Endothelial cell of umbilical vein (primary cell): ENCODE data around the gene GRIN3B. TPM values are rescaled to one million over a fixed set of nuclear protein-coding genes. Genes with fewer than 3 reads are reported as not detected.

Experiments used
- BruUV-seq: library from RNA; stranded (reverse); fragments of 400-500 nt; replicated peaks from 2 replicates; lab custom pipeline; 2021; lab: Mats Ljungman, UMichigan
- CTCF ChIA-PET: fragments of 300-600, 350-600 bp; sonication (Branson Sonifier 250); formaldehyde crosslinking; loops from one replicate; lab custom pipeline; 2021; ENCODE audit warnings: antibody characterized with exemption, inconsistent platforms; lab: Charles Lee
- POLR2A ChIA-PET: fragments of 300-600, 350-600 bp; sonication (Branson Sonifier 250); formaldehyde crosslinking; loops from one replicate; lab custom pipeline; 2021; ENCODE audit warnings: antibody characterized with exemption, inconsistent platforms; lab: Charles Lee
- DNase-seq: peaks from one replicate; pipeline ENCODE4 v3.0.0-alpha.2; 2011; ENCODE audit warnings: low read depth, low spot score
- FAIRE-seq: peaks from 2 replicates; lab custom pipeline; 2011; peaks lifted over from hg19 to GRCh38; lab: Jason Lieb, UNC
- H2AFZ ChIP-seq: 2 replicates; pipeline ENCODE4 v1.6.0; 2012; ENCODE audit warnings: low read depth, low read length, control low read depth, inconsistent platforms
- H3K27ac ChIP-seq: 2 replicates; pipeline ENCODE4 v1.5.1; 2011; ENCODE audit warnings: low read depth, mild to moderate bottlenecking, control low read depth, low read length, moderate library complexity; ENCODE audit not compliant: insufficient read depth
- H3K27me3 ChIP-seq, 2 experiments: 2 replicates each; pipeline versions ENCODE4 v1.6.0 to v1.6.1; 2011; ENCODE audit warnings: low read length in 2 of 2, mixed read lengths in 1 of 2; ENCODE audit not compliant: control insufficient read depth in 2 of 2, insufficient read depth in 2 of 2
- H3K36me3 ChIP-seq, 2 experiments: 2 replicates in 1 of 2; 3 replicates in 1 of 2; pipeline ENCODE4 v1.5.1; 2011; ENCODE audit warnings: low read length in 2 of 2, mild to moderate bottlenecking in 1 of 2, moderate library complexity in 1 of 2; ENCODE audit not compliant: control insufficient read depth in 2 of 2, insufficient read depth in 2 of 2; ENCODE audit errors: extremely low read depth in 1 of 2
- H3K4me1 ChIP-seq: 3 replicates; pipeline ENCODE4 v1.5.1; 2011; ENCODE audit warnings: mild to moderate bottlenecking, low read length; ENCODE audit not compliant: control insufficient read depth, insufficient read depth; ENCODE audit errors: extremely low read depth
- H3K4me2 ChIP-seq: 2 replicates; pipeline ENCODE4 v1.6.1; 2011; ENCODE audit warnings: low read length, control low read depth, mixed read lengths; ENCODE audit not compliant: insufficient read depth
- H3K4me3 ChIP-seq, 3 experiments: fragments of 200-600 bp in 1 of 3; sonication (generic), shearing (Covaris generic) in 1 of 3; replicated peaks in 1 of 3; 2 replicates each; pipeline ENCODE4 v1.5.1; 2011 to 2016; ENCODE audit warnings: control low read depth in 3 of 3, low read length in 3 of 3, mild to moderate bottlenecking in 2 of 3, inconsistent platforms in 1 of 3, low read depth in 1 of 3, moderate library complexity in 1 of 3; ENCODE audit not compliant: insufficient read depth in 1 of 3
- H3K79me2 ChIP-seq: 2 replicates; pipeline ENCODE4 v1.6.0; 2012; ENCODE audit warnings: low read length, inconsistent platforms; ENCODE audit not compliant: control insufficient read depth, insufficient read depth
- H3K9ac ChIP-seq: replicated peaks from 2 replicates; pipeline ENCODE3; 2011; ENCODE audit warnings: low read length, control low read depth; ENCODE audit not compliant: insufficient read depth; ENCODE audit errors: extremely low read depth
- H3K9me1 ChIP-seq: replicated peaks from 3 replicates; pipeline ENCODE4 v1.6.0; 2011; ENCODE audit warnings: mild to moderate bottlenecking, low read length; ENCODE audit not compliant: control insufficient read depth, insufficient read depth; ENCODE audit errors: extremely low read depth
- H3K9me3 ChIP-seq: replicated peaks from 2 replicates; pipeline ENCODE4 v1.5.1; 2012; ENCODE audit warnings: low read length, inconsistent platforms; ENCODE audit not compliant: control insufficient read depth, insufficient read depth
- H4K20me1 ChIP-seq: replicated peaks from 2 replicates; pipeline ENCODE3; 2011; ENCODE audit warnings: mild to moderate bottlenecking, low read length; ENCODE audit not compliant: control insufficient read depth, insufficient read depth; ENCODE audit errors: extremely low read depth
- EZH2 ChIP-seq: IDR thresholded peaks from 2 replicates; pipeline ENCODE4 v1.6.1; 2012; ENCODE audit warnings: borderline replicate concordance, low read depth, mild to moderate bottlenecking, moderate library complexity, low read length, inconsistent platforms; ENCODE audit not compliant: severe bottlenecking
- FOS ChIP-seq: IDR thresholded peaks from 2 replicates; pipeline ENCODE4 v1.6.1; 2011; ENCODE audit warnings: mild to moderate bottlenecking, low read length, moderate library complexity, borderline replicate concordance; ENCODE audit not compliant: insufficient read depth
- GATA2 ChIP-seq: IDR thresholded peaks from 2 replicates; pipeline ENCODE4 v1.7.0; 2011; ENCODE audit warnings: low read depth, mild to moderate bottlenecking, moderate library complexity, mixed read lengths, low read length; ENCODE audit not compliant: insufficient read length, insufficient read depth
- JUN ChIP-seq: IDR thresholded peaks from 2 replicates; pipeline ENCODE4 v1.6.1; 2011; ENCODE audit warnings: borderline replicate concordance, low read depth; ENCODE audit not compliant: insufficient read length, insufficient read depth
- MAX ChIP-seq: IDR thresholded peaks from 2 replicates; pipeline ENCODE4 v1.6.1; 2011; ENCODE audit not compliant: insufficient read depth, insufficient read length
- MYC ChIP-seq: IDR thresholded peaks from one replicate; pipeline ENCODE4 v1.6.1; 2011; ENCODE audit warnings: mild to moderate bottlenecking, low read depth, low read length
- POLR2A ChIP-seq: IDR thresholded peaks from 2 replicates; pipeline ENCODE4 v1.6.1; 2012; ENCODE audit warnings: low read depth, mild to moderate bottlenecking, control low read depth, low read length
- POLR2AphosphoS5 ChIP-seq: IDR thresholded peaks from 2 replicates; pipeline ENCODE4 v1.6.1; 2012; ENCODE audit warnings: low read depth, mild to moderate bottlenecking, control low read depth, low read length, moderate library complexity; ENCODE audit not compliant: insufficient read depth
- dilution Hi-C: fragments of 300-500 bp; cut with MboI; formaldehyde crosslinking; loops from one replicate; pipeline ENCODE4 v1.15.0; 2019; ENCODE audit warnings: low sequenced_read_pairs; ENCODE audit not compliant: extremely low pct_ligation_motif_present
- intact Hi-C: fragments of 100-400 bp; cut with micrococcal nuclease; formaldehyde crosslinking; loops from one replicate; pipeline ENCODE4 v1.10.0; 2022
- polyA plus RNA-seq, 4 experiments: library from polyadenylated mRNA; depleted of rRNA in 3 of 4; stranded (reverse) in 3 of 4; unstranded in 1 of 4; fragments of >200 nt; gene quantifications; 2 replicates each; pipeline versions ENCODE4 v1.2.1 to v1.2.3, GENCODE V29; 2011 to 2012; ENCODE audit warnings: missing spikeins in 1 of 4
- total RNA-seq: library from RNA; stranded (reverse); gene quantifications from 2 replicates; pipeline ENCODE4 v1.2.3, GENCODE V29; 2021
- TF ChIP-seq, protein P1 (sequence below), 2 donors: IDR thresholded peaks; 1 replicate in 1 of 2; 2 replicates in 1 of 2; pipeline ENCODE4 v1.5.1; 2011; ENCODE audit warnings: low read length in 2 of 2, mild to moderate bottlenecking in 2 of 2, moderate library complexity in 2 of 2, control low read depth in 1 of 2, inconsistent platforms in 1 of 2, low read depth in 1 of 2; ENCODE audit not compliant: insufficient read depth in 1 of 2; ENCODE audit errors: extremely low read depth in 1 of 2

Gene GRIN3B
- total and polyA plus RNA-seq, 2 donors (not counting 3 experiments of a cell fraction or from before 2014, with no cell fraction given): 0.43 to 0.82 TPM

GRCh38 chr19:973726-974563 is 26.3 kb upstream of the GRIN3B start:
- H3K4me1 ChIP-seq: no peaks in the 10 kb centered on the region
- intact Hi-C loops: no loop called here
- no peak for DNase-seq
- no peaks in the 10 kb centered on the region for H3K27me3 ChIP-seq
- H3K9ac ChIP-seq: no peak overlapping the region
- FAIRE-seq: no peak
- CTCF ChIA-PET: interaction anchor here (1.2 kb wide), 1 partner anchor 10 kb away, joined by 4 read pairs; the partner anchor contains the start of gene WDR18
- no peak overlapping the region for H3K4me3 ChIP-seq
- H3K36me3 ChIP-seq: peaks cover 0 to 4% of the 10 kb centered on the region in 2 experiments
- H3K4me2 ChIP-seq: no peak overlapping the region
- no peak overlapping the region for H2AFZ ChIP-seq
- H3K9me1 ChIP-seq: no peaks in the 10 kb centered on the region
- dilution Hi-C loops: no loop called here
- H4K20me1 ChIP-seq: no peaks in the 10 kb centered on the region
- no TSS peak for BruUV-seq
- no peaks in the 10 kb centered on the region for H3K79me2 ChIP-seq
- POLR2A ChIA-PET: no interaction called here
- no peaks in the 10 kb centered on the region for H3K9me3 ChIP-seq
- no peak overlapping the region for H3K27ac ChIP-seq
- TF ChIP-seq EZH2 (no peak), MAX (no peak), MYC (no peak), POLR2AphosphoS5 (no peak), POLR2A (no peak), JUN (no peak), GATA2 (no peak), FOS (no peak)
- TF ChIP-seq, protein P1, sequence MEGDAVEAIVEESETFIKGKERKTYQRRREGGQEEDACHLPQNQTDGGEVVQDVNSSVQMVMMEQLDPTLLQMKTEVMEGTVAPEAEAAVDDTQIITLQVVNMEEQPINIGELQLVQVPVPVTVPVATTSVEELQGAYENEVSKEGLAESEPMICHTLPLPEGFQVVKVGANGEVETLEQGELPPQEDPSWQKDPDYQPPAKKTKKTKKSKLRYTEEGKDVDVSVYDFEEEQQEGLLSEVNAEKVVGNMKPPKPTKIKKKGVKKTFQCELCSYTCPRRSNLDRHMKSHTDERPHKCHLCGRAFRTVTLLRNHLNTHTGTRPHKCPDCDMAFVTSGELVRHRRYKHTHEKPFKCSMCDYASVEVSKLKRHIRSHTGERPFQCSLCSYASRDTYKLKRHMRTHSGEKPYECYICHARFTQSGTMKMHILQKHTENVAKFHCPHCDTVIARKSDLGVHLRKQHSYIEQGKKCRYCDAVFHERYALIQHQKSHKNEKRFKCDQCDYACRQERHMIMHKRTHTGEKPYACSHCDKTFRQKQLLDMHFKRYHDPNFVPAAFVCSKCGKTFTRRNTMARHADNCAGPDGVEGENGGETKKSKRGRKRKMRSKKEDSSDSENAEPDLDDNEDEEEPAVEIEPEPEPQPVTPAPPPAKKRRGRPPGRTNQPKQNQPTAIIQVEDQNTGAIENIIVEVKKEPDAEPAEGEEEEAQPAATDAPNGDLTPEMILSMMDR (IDR thresholded peaks at IDR 0.05; ENCODE audit: extremely low read depth in 1 of 2, insufficient read depth in 1 of 2, low read depth in 1 of 2, low read length in 2 of 2): no peak
